Astrocyte (in vitro differentiated cells and primary cell): Measurements from ENCODE around the gene UBE2E3. TPM values are rescaled to one million over a fixed set of nuclear protein-coding genes. Genes with fewer than 3 reads are reported as not detected.
A peak's percentile ranks its signal among the peaks of the same experiment; 100 is the strongest.

Experiments
- DNase-seq: peaks from one replicate; pipeline ENCODE4 v3.0.0-alpha.2; 2010; ENCODE audit warnings: low read depth
- FAIRE-seq: peaks from 2 replicates; lab custom pipeline; 2011; peaks lifted over from hg19 to GRCh38; lab: Jason Lieb, UNC
- H2AFZ ChIP-seq: 2 replicates; pipeline ENCODE4 v1.6.0; 2012; ENCODE audit warnings: low read depth, low read length, inconsistent platforms
- H3K27ac ChIP-seq: 2 replicates; pipeline ENCODE4 v1.5.1; 2011; ENCODE audit warnings: low read depth, low read length, inconsistent platforms
- H3K27me3 ChIP-seq: 2 replicates; pipeline ENCODE4 v1.6.0; 2011; ENCODE audit warnings: low read length, inconsistent platforms; ENCODE audit not compliant: insufficient read depth
- H3K36me3 ChIP-seq: 2 replicates; pipeline ENCODE4 v1.5.1; 2011; ENCODE audit warnings: low read length, inconsistent platforms; ENCODE audit not compliant: insufficient read depth
- H3K4me1 ChIP-seq: 2 replicates; pipeline ENCODE4 v1.5.1; 2011; ENCODE audit warnings: low read length, inconsistent platforms; ENCODE audit not compliant: insufficient read depth
- H3K4me2 ChIP-seq: 2 replicates; pipeline ENCODE4 v1.6.0; 2012; ENCODE audit warnings: low read length, inconsistent platforms
- H3K4me3 ChIP-seq: 2 replicates; pipeline ENCODE4 v1.5.1; 2011; ENCODE audit warnings: low read depth, mild to moderate bottlenecking, low read length, inconsistent platforms; ENCODE audit not compliant: insufficient read depth
- H3K79me2 ChIP-seq: 2 replicates; pipeline ENCODE4 v1.6.0; 2012; ENCODE audit warnings: mild to moderate bottlenecking, low read length, inconsistent platforms; ENCODE audit not compliant: insufficient read depth
- H3K9ac ChIP-seq: 2 replicates; pipeline ENCODE4 v1.6.0; 2012; ENCODE audit warnings: mild to moderate bottlenecking, low read length, inconsistent platforms
- H3K9me3 ChIP-seq: 2 replicates; pipeline ENCODE4 v1.5.1; 2012; ENCODE audit warnings: low read depth, mild to moderate bottlenecking, low read length, inconsistent platforms; ENCODE audit not compliant: insufficient read depth
- H4K20me1 ChIP-seq: 2 replicates; pipeline ENCODE4 v1.6.0; 2012; ENCODE audit warnings: low read length, inconsistent platforms; ENCODE audit not compliant: insufficient read depth
- H3K27ac Mint-ChIP-seq: one replicate; pipeline ENCODE4 v1.8.0; 2021; ENCODE audit warnings: mild to moderate bottlenecking, mixed read lengths; ENCODE audit not compliant: unreplicated experiment
- H3K27me3 Mint-ChIP-seq: one replicate; pipeline ENCODE4 v1.8.0; 2021; ENCODE audit warnings: low read depth, mixed read lengths; ENCODE audit not compliant: unreplicated experiment
- H3K36me3 Mint-ChIP-seq: one replicate; pipeline ENCODE4 v1.8.0; 2021; ENCODE audit warnings: low read depth, mixed read lengths; ENCODE audit not compliant: unreplicated experiment
- H3K4me1 Mint-ChIP-seq: one replicate; pipeline ENCODE4 v1.8.0; 2021; ENCODE audit warnings: low read depth, mixed read lengths; ENCODE audit not compliant: unreplicated experiment
- H3K4me3 Mint-ChIP-seq: one replicate; pipeline ENCODE4 v1.8.0; 2021; ENCODE audit warnings: mild to moderate bottlenecking, moderate library complexity, mixed read lengths; ENCODE audit not compliant: unreplicated experiment
- H3K9me3 Mint-ChIP-seq: one replicate; pipeline ENCODE4 v1.8.0; 2021; ENCODE audit warnings: mild to moderate bottlenecking, mixed read lengths; ENCODE audit not compliant: unreplicated experiment
- EZH2 ChIP-seq: IDR thresholded peaks from 2 replicates; pipeline ENCODE4 v1.6.1; 2012; ENCODE audit warnings: mild to moderate bottlenecking, low read length, inconsistent platforms; ENCODE audit not compliant: insufficient read depth
- total RNA-seq: library from RNA; stranded (reverse); gene quantifications from 2 replicates; pipeline ENCODE4 v1.2.1, GENCODE V29; 2021
- TF ChIP-seq, protein P1 (sequence below): IDR thresholded peaks from 2 replicates; pipeline ENCODE4 v1.5.1; 2011; ENCODE audit warnings: low read depth, mild to moderate bottlenecking, inconsistent platforms, low read length, moderate library complexity; ENCODE audit not compliant: insufficient read depth

Gene UBE2E3
- total RNA-seq, 1 donor from 2014 or later: 140 TPM

DNA sequence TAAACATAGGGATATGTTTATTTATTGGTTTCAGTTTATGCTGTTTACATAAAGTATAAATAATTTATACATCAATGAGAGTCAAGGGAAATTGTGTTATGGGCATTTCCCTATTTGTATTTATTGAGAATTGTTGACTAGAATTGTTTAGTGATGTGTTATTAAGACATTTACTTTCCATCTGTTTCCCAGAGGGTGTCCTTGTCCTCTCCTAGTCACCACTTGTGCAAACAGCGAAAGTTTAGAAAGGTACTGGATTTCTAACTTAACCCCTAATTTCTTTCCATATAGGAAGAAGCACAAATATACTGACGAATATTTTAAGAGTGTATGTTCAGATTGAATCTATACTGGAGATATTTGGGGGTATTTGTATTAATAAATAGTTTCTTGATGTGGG, 6.7 kb downstream of the UBE2E3 start:
- Histone ChIP-seq H3K9ac (no peak overlapping the region), H3K36me3 (peaks cover 20% of the 10 kb centered on the region), H3K4me1 (peaks cover 18% of the 10 kb centered on the region), H2AFZ (no peak overlapping the region), H3K27ac (no peak overlapping the region), H3K9me3 (no peaks in the 10 kb centered on the region), H3K4me2 (no peak overlapping the region), H3K79me2 (peaks cover 100% of the 10 kb centered on the region), H3K4me3 (no peak overlapping the region), H3K27me3 (no peaks in the 10 kb centered on the region), H4K20me1 (peaks cover 48% of the 10 kb centered on the region)
- DNase-seq (no peak), FAIRE-seq (no peak)
- TF ChIP-seq, protein P1, sequence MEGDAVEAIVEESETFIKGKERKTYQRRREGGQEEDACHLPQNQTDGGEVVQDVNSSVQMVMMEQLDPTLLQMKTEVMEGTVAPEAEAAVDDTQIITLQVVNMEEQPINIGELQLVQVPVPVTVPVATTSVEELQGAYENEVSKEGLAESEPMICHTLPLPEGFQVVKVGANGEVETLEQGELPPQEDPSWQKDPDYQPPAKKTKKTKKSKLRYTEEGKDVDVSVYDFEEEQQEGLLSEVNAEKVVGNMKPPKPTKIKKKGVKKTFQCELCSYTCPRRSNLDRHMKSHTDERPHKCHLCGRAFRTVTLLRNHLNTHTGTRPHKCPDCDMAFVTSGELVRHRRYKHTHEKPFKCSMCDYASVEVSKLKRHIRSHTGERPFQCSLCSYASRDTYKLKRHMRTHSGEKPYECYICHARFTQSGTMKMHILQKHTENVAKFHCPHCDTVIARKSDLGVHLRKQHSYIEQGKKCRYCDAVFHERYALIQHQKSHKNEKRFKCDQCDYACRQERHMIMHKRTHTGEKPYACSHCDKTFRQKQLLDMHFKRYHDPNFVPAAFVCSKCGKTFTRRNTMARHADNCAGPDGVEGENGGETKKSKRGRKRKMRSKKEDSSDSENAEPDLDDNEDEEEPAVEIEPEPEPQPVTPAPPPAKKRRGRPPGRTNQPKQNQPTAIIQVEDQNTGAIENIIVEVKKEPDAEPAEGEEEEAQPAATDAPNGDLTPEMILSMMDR: no peak
- no peak for TF ChIP-seq EZH2
- Mint-ChIP-seq H3K36me3 (no peaks in the 10 kb centered on the region), H3K9me3 (no peaks in the 10 kb centered on the region), H3K4me3 (no peak overlapping the region), H3K4me1 (peaks cover 18% of the 10 kb centered on the region), H3K27me3 (no peaks in the 10 kb centered on the region), H3K27ac (no peak overlapping the region)

GRCh38 chr2:180990337-180990736, 9.9 kb downstream of the UBE2E3 start:
- H3K4me3 ChIP-seq: no peak overlapping the region
- H3K9me3 Mint-ChIP-seq: no peaks in the 10 kb centered on the region
- H3K79me2 ChIP-seq: peaks cover 100% of the 10 kb centered on the region
- H3K9ac ChIP-seq: no peak overlapping the region
- H3K27me3 ChIP-seq: no peaks in the 10 kb centered on the region
- H3K9me3 ChIP-seq: no peaks in the 10 kb centered on the region
- peak overlapping the region; percentile 18 for H3K4me2 ChIP-seq
- no peak for FAIRE-seq
- DNase-seq: no peak
- H3K36me3 Mint-ChIP-seq: no peaks in the 10 kb centered on the region
- peaks cover 19% of the 10 kb centered on the region for H3K36me3 ChIP-seq
- TF ChIP-seq, protein P1: no peak
- no peak for TF ChIP-seq EZH2
- no peaks in the 10 kb centered on the region for H3K4me1 ChIP-seq
- no peak overlapping the region for H3K27ac ChIP-seq
- H3K4me3 Mint-ChIP-seq: no peak overlapping the region
- no peaks in the 10 kb centered on the region for H3K27me3 Mint-ChIP-seq
- H3K27ac Mint-ChIP-seq: no peak overlapping the region
- peaks cover 9% of the 10 kb centered on the region for H3K4me1 Mint-ChIP-seq
- H2AFZ ChIP-seq: no peak overlapping the region
- peaks cover 73% of the 10 kb centered on the region for H4K20me1 ChIP-seq

DNA sequence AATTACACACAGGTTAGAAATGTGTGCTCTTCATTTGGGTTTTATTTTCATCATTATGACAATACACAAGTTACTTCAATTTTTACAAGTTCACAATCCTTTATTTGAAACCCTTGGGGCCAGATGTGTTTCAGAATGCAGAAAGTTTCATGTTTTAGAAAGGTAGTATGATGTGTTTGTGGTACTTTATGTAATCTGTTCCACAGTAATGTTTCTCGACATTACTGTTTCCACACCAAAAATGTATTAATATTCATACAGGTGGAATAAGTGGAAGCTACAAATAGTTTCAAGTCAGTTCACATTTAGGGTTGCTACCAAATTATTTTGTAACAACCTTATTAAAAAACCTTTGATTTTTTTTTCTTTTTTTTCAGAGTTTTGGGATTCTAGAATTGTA, 10.4 kb downstream of the UBE2E3 start:
- Mint-ChIP-seq H3K9me3 (no peaks in the 10 kb centered on the region), H3K27me3 (no peaks in the 10 kb centered on the region), H3K4me3 (no peak overlapping the region), H3K4me1 (peaks cover 6% of the 10 kb centered on the region), H3K27ac (no peak overlapping the region), H3K36me3 (no peaks in the 10 kb centered on the region)
- H3K79me2 ChIP-seq: peaks cover 100% of the 10 kb centered on the region
- no peak overlapping the region for H2AFZ ChIP-seq
- no peak overlapping the region for H3K27ac ChIP-seq
- H3K4me1 ChIP-seq: no peaks in the 10 kb centered on the region
- H3K4me2 ChIP-seq: peak overlapping the region; percentile 18
- peaks cover 14% of the 10 kb centered on the region for H3K36me3 ChIP-seq
- peak; percentile 26 for FAIRE-seq
- H3K9ac ChIP-seq: no peak overlapping the region
- no peak for TF ChIP-seq EZH2
- TF ChIP-seq, protein P1: no peak
- H3K4me3 ChIP-seq: no peak overlapping the region
- H3K9me3 ChIP-seq: no peaks in the 10 kb centered on the region
- peaks cover 73% of the 10 kb centered on the region for H4K20me1 ChIP-seq
- no peak for DNase-seq
- no peaks in the 10 kb centered on the region for H3K27me3 ChIP-seq
